SKM-1 treated with dmso at 0.1 percent for 144 hours (cell line): Measurements from ENCODE around the gene GPHN.

Experiments
- DNase-seq: peaks from one replicate; lab custom pipeline; 2025; ENCODE audit not compliant: unreplicated experiment; lab: John Stamatoyannopoulos, UW

The GPHN gene

GRCh38 chr14:66916421-66916820, 408.5 kb downstream of the GPHN start:
- no peak for DNase-seq

DNA sequence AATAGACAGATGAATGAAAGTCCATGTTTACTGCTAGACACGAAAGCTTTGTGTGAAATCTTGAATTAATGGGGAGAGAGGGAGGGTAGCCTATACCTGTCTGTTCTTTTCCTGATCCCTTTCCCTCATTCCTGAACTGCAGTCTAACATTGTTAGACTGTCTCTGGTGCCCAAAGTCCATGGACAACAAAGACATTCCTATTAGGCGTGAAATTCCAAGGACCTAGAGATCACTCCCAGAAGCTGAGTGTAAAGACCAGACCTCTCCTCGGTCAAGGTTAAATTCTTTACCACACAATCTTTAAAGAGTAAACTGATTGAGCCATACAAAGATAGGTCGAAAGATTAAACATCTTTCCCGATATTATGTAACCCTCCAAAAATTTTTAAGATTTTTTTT, 410.6 kb downstream of the GPHN start:
- no peak for DNase-seq

- no peak for DNase-seq
Measured at GRCh38 chr14:66920196-66920595, 412.2 kb downstream of the GPHN start.

GRCh38 chr14:66923251-66923650, 415.3 kb downstream of the GPHN start:
- no peak for DNase-seq

GRCh38 chr14:66939409-66939808, 431.5 kb downstream of the GPHN start:
- DNase-seq = no peak

GRCh38 chr14:66944872-66945271, 436.9 kb downstream of the GPHN start:
- no peak for DNase-seq

GRCh38 chr14:66955159-66955558, 447.2 kb downstream of the GPHN start:
- no peak for DNase-seq

- no peak for DNase-seq
Measured at GRCh38 chr14:66959437-66960050, 451.6 kb downstream of the GPHN start.

DNA sequence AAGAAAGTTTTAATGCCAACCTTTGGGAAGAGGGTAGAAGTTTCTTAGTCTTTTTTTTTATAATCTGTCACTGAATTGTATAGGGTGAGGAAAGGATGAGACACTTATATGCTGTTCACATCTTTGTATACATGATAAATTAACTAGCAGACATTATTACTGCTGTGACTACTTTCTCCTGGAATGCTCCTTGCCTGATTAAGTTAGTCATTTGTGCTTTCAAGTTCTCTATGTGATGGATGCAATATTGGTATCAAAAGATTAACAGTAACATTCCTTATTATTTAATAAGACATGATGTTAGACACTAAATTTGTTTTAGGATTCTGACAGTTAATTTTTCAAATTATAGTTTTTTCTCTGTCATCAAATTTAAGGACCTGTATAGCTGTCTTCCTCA, 457.9 kb downstream of the GPHN start:
- no peak for DNase-seq

- DNase-seq = no peak
Measured at GRCh38 chr14:66972469-66972868, 464.5 kb downstream of the GPHN start.

- DNase-seq = no peak
Measured at GRCh38 chr14:66974397-66975025, 466.6 kb downstream of the GPHN start.

DNA sequence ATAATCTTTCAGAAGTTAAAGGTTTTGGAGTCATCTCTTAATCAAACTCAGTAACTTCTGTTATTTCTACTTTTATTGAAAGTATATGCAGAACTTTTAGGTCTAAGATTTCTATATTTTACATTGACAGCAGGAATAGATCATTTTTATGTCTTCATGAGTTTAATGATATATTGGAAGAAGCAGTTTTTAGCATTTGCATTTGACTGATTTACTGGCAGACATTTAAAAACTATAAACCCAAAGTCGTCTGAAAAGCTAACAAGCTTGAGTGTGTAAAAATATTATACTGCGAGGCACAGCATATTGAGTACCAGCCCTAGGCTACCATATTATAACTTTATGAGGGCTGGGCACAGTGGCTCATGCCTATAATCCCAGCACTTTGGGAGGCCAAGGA, 467.3 kb downstream of the GPHN start:
- DNase-seq = no peak

- DNase-seq = no peak
Measured at GRCh38 chr14:66979101-66979974, 471.4 kb downstream of the GPHN start.

DNA sequence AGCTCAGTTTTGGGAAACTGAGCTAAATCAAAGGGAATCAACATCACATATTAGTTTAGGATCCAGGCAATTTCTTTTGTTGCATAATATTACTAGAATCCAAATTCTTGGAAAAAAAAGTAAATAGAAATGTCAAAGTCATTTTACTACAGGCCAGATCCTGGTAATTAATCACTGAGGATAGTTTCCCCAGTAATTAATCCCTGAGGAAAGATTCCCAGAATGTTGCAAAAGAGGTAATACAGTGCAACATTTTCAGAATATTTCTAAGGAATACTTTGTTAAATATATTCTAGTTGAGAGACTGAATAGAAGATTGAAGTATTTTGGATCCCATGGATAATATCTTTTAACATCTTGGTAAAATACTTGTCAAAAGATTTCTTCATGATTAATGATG, 474.3 kb downstream of the GPHN start:
- DNase-seq = no peak

DNA sequence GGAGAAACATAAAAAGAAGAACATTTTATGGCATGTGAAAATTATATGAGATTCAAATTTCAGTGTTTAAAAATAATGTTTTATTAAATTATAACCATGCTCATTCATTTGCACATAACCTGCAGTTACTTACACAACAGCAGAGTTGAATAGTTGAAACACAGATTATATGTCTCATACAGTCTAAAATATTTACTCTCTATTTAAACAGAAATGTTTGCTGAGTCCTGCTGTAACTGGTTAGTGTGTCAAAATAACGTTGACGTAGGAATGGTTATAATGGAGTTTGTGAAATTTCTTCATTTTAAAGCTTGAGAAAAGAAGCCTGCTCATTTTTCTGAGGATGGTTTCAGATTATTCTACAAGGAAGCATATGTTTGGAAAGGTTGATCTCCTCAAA, 484.8 kb downstream of the GPHN start:
- no peak for DNase-seq

DNA sequence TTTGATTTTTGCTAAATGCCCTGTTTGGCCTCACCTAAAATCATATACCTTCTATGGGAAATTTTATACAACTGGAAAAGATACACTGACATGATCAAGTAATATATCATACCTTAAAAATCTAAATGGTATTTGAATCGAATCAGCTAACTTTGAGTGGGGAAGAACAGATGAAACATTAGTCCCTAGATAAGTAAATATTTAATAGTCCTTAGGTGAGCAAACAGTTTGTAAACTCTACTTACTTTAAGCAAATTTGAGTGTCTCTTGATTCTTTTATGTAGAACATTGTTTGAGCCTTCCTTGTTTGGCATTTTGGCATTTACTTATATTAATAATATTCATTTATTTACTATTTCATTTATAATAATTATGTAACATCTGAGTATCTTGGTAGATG, 485.6 kb downstream of the GPHN start:
- no peak for DNase-seq

DNA sequence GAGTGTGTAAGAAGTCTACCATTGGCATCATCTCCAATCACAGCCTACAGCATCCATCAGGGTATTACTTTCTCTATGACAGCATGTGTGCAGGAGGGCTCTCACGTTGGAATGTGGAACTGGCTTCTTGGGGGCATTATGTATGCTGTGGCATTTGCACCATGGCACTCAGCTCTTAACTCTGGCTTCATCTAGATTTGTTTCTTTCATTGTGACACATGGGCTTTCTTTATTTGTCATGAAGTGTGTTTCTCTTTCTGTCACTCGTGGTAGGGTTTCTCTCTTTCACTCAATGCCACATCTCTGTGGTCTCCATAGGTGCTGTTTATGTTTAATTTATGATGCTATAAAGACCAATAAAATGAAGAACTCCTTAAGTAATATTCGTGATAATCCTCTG, 490.1 kb downstream of the GPHN start:
- no peak for DNase-seq

DNA sequence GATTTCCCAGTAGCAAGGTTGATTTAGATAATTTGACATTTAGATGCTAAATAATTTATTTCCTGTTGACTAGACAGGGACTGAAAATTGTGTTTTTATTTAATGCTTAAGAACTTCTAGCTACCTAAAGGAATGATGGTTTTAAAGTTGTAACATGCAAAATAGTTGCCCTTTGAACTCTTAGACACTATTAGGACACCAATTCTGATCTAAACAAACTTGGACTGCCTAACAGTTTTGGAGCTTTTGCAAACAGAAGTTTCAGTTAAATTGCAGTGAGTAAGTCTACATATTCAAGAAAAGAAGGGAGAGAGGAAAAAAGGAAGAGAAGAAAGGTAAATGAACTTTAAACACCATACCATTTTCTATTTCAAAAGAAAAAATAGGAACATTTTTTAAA, 492.0 kb downstream of the GPHN start:
- no peak for DNase-seq

GRCh38 chr14:67002994-67003753, 495.2 kb downstream of the GPHN start:
- DNase-seq = no peak

DNA sequence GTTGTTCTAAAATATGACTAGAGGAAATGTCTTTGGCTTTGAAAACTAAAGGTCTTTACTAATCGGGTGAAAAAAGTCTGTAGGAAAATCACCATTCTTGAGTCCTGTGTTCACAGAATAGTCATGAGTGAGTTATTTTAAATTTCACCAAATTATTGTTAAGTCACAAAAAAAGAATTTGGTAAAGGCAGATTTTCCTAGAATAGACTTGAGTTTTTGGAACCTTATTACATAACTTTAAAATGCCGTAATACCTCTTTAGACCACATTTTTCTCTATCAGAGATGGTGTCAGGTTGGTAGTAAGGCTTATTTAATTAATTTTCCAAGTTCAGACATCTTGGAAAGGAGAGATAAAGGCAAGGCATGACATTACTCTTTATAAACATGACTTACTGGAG, 496.6 kb downstream of the GPHN start:
- no peak for DNase-seq

GRCh38 chr14:67010602-67011001, 502.7 kb downstream of the GPHN start:
- DNase-seq = peak; percentile 7
